K562 (cell line): ENCODE measurements around the gene SST. TPM values are rescaled to one million over a fixed set of nuclear protein-coding genes. Genes with fewer than 3 reads are reported as not detected.

Experiments
- ATAC-seq: fragments of 200-7000 bp; cut with Tn5 transposase; 3 replicates; pipeline ENCODE4 v1.9.1; 2020; ENCODE audit warnings: moderate library complexity
- BruUV-seq: library from RNA; stranded (reverse); fragments of 400-500 nt; replicated peaks from 2 replicates; lab custom pipeline; 2021; lab: Mats Ljungman, UMichigan
- CTCF ChIA-PET: fragments of 300-600 bp; formaldehyde crosslinking; extraction: SDS; loops from one replicate; lab custom pipeline; 2021; ENCODE audit warnings: low intra/inter-chr PET ratio; lab: Yijun Ruan, JAX
- POLR2A ChIA-PET: fragments of 300-600, 350-650 bp; sonication (Branson Sonifier 250); formaldehyde crosslinking; extraction: SDS; loops from one replicate; lab custom pipeline; 2021; ENCODE audit warnings: antibody characterized with exemption, inconsistent platforms; lab: Yijun Ruan, JAX
- DNase-seq, 4 experiments: peaks; one replicate each; pipeline versions ENCODE4 v3.0.0 to v3.0.0-alpha.2; 2011 to 2018; ENCODE audit warnings: low spot score in 3 of 4, mixed read lengths in 3 of 4; ENCODE audit errors: extremely low read depth in 1 of 4
- FAIRE-seq: peaks from 2 replicates; lab custom pipeline; 2011; peaks lifted over from hg19 to GRCh38; lab: Jason Lieb, UNC
- H2AFZ ChIP-seq: 2 replicates; pipeline ENCODE4 v1.6.0; 2011; ENCODE audit warnings: low read depth, low read length, control low read depth, inconsistent platforms
- H3K27ac ChIP-seq: fragments of 200-600 bp; 3 replicates; pipeline ENCODE4 v1.8.0; 2011; ENCODE audit warnings: low read depth, mild to moderate bottlenecking, control low read depth, inconsistent platforms, low read length, moderate library complexity, mixed read lengths; ENCODE audit errors: extremely low read depth
- H3K27me3 ChIP-seq, 2 experiments: fragments of 300-600 bp in 1 of 2; 2 replicates in 1 of 2; 3 replicates in 1 of 2; pipeline versions ENCODE4 v1.6.0 to v1.8.0; 2011; ENCODE audit warnings: inconsistent platforms in 2 of 2, low read length in 2 of 2, mild to moderate bottlenecking in 1 of 2, mixed read lengths in 1 of 2, moderate library complexity in 1 of 2; ENCODE audit not compliant: control insufficient read depth in 2 of 2, insufficient read depth in 2 of 2
- H3K36me3 ChIP-seq: fragments of 300-600 bp; 3 replicates; pipeline ENCODE4 v1.8.0; 2011; ENCODE audit warnings: mild to moderate bottlenecking, low read length, inconsistent platforms; ENCODE audit not compliant: control insufficient read depth, insufficient read depth
- H3K4me1 ChIP-seq, 2 experiments: fragments of 200-600 bp in 1 of 2; replicated peaks in 1 of 2; 2 replicates in 1 of 2; 3 replicates in 1 of 2; pipeline versions ENCODE4 v1.5.1 to v1.8.0; 2011; ENCODE audit warnings: inconsistent platforms in 2 of 2, low read length in 2 of 2, mild to moderate bottlenecking in 1 of 2, mixed read lengths in 1 of 2, moderate library complexity in 1 of 2; ENCODE audit not compliant: control insufficient read depth in 2 of 2, insufficient read depth in 2 of 2
- H3K4me2 ChIP-seq: 2 replicates; pipeline ENCODE4 v1.6.1; 2011; ENCODE audit warnings: low read length, control low read depth, inconsistent platforms, mixed read lengths; ENCODE audit not compliant: insufficient read depth
- H3K4me3 ChIP-seq: fragments of 200-600 bp; sonication (generic), shearing (Covaris generic); 2 replicates; pipeline ENCODE4 v1.5.1; 2016; ENCODE audit warnings: control low read depth, inconsistent platforms
- H3K79me2 ChIP-seq: fragments of 200-600 bp; 3 replicates; pipeline ENCODE4 v1.8.0; 2011; ENCODE audit warnings: low read length, inconsistent platforms; ENCODE audit not compliant: control insufficient read depth, insufficient read depth
- H3K9ac ChIP-seq, 2 experiments: 2 replicates each; pipeline versions ENCODE4 v1.6.0 to v1.6.1; 2011; ENCODE audit warnings: low read depth in 2 of 2, low read length in 2 of 2, control low read depth in 1 of 2, inconsistent platforms in 1 of 2, mild to moderate bottlenecking in 1 of 2, mixed read lengths in 1 of 2; ENCODE audit not compliant: insufficient read depth in 1 of 2
- H3K9me1 ChIP-seq: one replicate; pipeline ENCODE4 v1.6.0; 2011; ENCODE audit warnings: inconsistent platforms, mild to moderate bottlenecking, low read length, moderate library complexity; ENCODE audit not compliant: control insufficient read depth, insufficient read depth
- H3K9me3 ChIP-seq: replicated peaks from 2 replicates; pipeline ENCODE4 v1.5.1; 2011; ENCODE audit warnings: low read depth, low read length, inconsistent platforms; ENCODE audit not compliant: control insufficient read depth, insufficient read depth
- H4K20me1 ChIP-seq: replicated peaks from 2 replicates; pipeline ENCODE4 v1.6.1; 2011; ENCODE audit warnings: low read length, inconsistent platforms, mixed read lengths; ENCODE audit not compliant: control insufficient read depth, insufficient read depth
- IRF2 ChIP-seq: sonication (generic); formaldehyde crosslinking; IDR thresholded peaks from 2 replicates; pipeline ENCODE4 v1.8.1; 2022; ENCODE audit warnings: mild to moderate bottlenecking, missing genetic modification reagents
- NFIC ChIP-seq: fragments of 450-650 bp; IDR thresholded peaks from 2 replicates; pipeline ENCODE4 v1.6.1; 2017; ENCODE audit warnings: mild to moderate bottlenecking, inconsistent platforms
- NR3C1 ChIP-seq: sonication (generic); formaldehyde crosslinking; IDR thresholded peaks from 2 replicates; pipeline ENCODE4 v1.8.1; 2022; ENCODE audit warnings: missing genetic modification reagents
- NRF1 ChIP-seq, 2 experiments: fragments of 450-650 bp; IDR thresholded peaks in 1 of 2; conservative IDR thresholded peaks in 1 of 2; 2 replicates each; pipeline ENCODE4 v1.6.1; 2014; ENCODE audit warnings: mild to moderate bottlenecking in 2 of 2
- SUPT5H ChIP-seq: fragments of 450-650 bp; IDR thresholded peaks from 2 replicates; pipeline ENCODE4 v1.6.1; 2016
- XRCC3 ChIP-seq: fragments of 450-650 bp; IDR thresholded peaks from 2 replicates; pipeline ENCODE4 v1.6.1; 2017; ENCODE audit warnings: mild to moderate bottlenecking, moderate library complexity
- WGBS: fragments of 100-300 bp; shearing (Covaris generic); methylation state at CpG from one replicate; pipeline ENCODE4 v1.1.6; 2016; ENCODE audit warnings: low coverage, mixed read lengths; ENCODE audit not compliant: insufficient coverage; ENCODE audit errors: missing lambda C conversion rate; 5-methylcytosine and 5-hydroxymethylcytosine counted together
- in situ Hi-C: fragments of 300-500 bp; cut with MboI; formaldehyde crosslinking; loops from 4 replicates; pipeline ENCODE4 v1.15.0; 2018; ENCODE audit warnings: inconsistent platforms, mixed read lengths
- intact Hi-C: fragments of 100-400 bp; cut with micrococcal nuclease; formaldehyde crosslinking; loops from 2 replicates; pipeline ENCODE4 v1.14.2; 2022
- polyA plus RNA-seq, 8 experiments: library from polyadenylated mRNA; depleted of rRNA in 4 of 8; stranded (reverse) in 5 of 8; unstranded in 3 of 8; fragments of >200 nt; fragmentation: Nextera tagmentation in 2 of 8; fragmentation: Illumina TruSeq in 1 of 8; extraction: Ambion mirVana in 2 of 8; extraction: Trizol in 1 of 8; gene quantifications; 2 replicates each; pipeline versions ENCODE4 v1.2.1 to v1.2.3, GENCODE V29; 2011 to 2014; ENCODE audit warnings: inconsistent platforms in 1 of 8, missing spikeins in 1 of 8
- total RNA-seq, 7 experiments: library from RNA; depleted of rRNA in 6 of 7; stranded (reverse); fragments of >200 nt in 6 of 7; fragmentation: Illumina TruSeq in 2 of 7; extraction: Trizol in 2 of 7; gene quantifications; 2 replicates each; pipeline versions ENCODE4 v1.2.1 to v1.2.3, GENCODE V29; 2011 to 2021; ENCODE audit warnings: low replicate concordance in 1 of 7

SST gene
- total and polyA plus RNA-seq, 9 of the 15 experiments (the other 6 are each of a cell fraction or from before 2014, with no cell fraction given): not detected

DNA sequence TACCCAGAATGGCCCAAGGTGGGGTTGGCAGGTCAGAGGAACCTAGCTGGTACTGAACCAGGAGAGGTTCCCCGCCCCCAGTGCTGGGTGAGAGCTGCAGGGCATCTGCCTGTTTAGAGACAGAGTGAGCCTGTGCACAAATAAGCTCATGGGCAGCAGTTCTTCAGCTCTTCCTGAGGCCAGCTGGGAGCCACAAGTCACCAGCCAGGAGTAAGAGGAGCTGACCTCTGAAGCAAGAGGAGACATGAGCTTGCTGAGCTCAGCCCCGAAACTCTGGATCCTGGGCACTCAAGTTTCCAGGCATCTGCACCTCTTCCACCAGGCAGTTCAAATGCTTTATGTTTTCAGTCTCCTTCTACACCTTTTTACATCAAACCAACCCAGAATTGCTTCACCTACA lies 30.1 kb upstream of the SST start:
- H3K9me1 ChIP-seq: no peaks in the 10 kb centered on the region
- no TSS peak for BruUV-seq
- H3K79me2 ChIP-seq: no peaks in the 10 kb centered on the region
- in situ Hi-C loops (no loop called here), intact Hi-C loops (no loop called here)
- peaks cover 2 to 35% of the 10 kb centered on the region in 2 experiments; a peak in 3 of 5 replicates for H3K27me3 ChIP-seq
- peaks cover 0 to 8% of the 10 kb centered on the region in 2 experiments; a peak in 1 of 5 replicates for H3K4me1 ChIP-seq
- no peak overlapping the region for H3K4me2 ChIP-seq
- no peak for TF ChIP-seq NR3C1 (CRISPR knock-in tag)
- 0% methylated on average over 2 of the region's 2 CpGs for WGBS
- no peak overlapping the region for H3K27ac ChIP-seq
- ChIA-PET CTCF (no interaction called here), POLR2A (interaction anchor here (0.7 kb wide), 1 partner anchor 431 kb away, joined by 3 read pairs; no protein-coding TSS in a partner anchor)
- ATAC-seq (no peak), DNase-seq (no peak), FAIRE-seq (no peak)
- no peaks in the 10 kb centered on the region for H3K9me3 ChIP-seq
- no peak overlapping the region for H3K4me3 ChIP-seq
- H2AFZ ChIP-seq: no peak overlapping the region
- no peaks in the 10 kb centered on the region for H4K20me1 ChIP-seq
- H3K9ac ChIP-seq: no peak overlapping the region
- H3K36me3 ChIP-seq: no peaks in the 10 kb centered on the region

GRCh38 chr3:187698499-187699399 lies 28.6 kb upstream of the SST start:
- Histone ChIP-seq H3K4me2 (no peak overlapping the region), H3K27me3 (peaks cover 2 to 35% of the 10 kb centered on the region in 2 experiments; a peak in 3 of 5 replicates), H3K9me3 (no peaks in the 10 kb centered on the region), H3K79me2 (no peaks in the 10 kb centered on the region), H3K9ac (no peak overlapping the region), H3K27ac (no peak overlapping the region), H3K36me3 (no peaks in the 10 kb centered on the region), H3K9me1 (no peaks in the 10 kb centered on the region), H2AFZ (no peak overlapping the region), H3K4me3 (no peak overlapping the region), H3K4me1 (peaks cover 0 to 8% of the 10 kb centered on the region in 2 experiments; a peak in 1 of 5 replicates), H4K20me1 (no peaks in the 10 kb centered on the region)
- POLR2A ChIA-PET: no interaction called here
- BruUV-seq: no TSS peak
- 2% methylated on average over 28 of the region's 42 CpGs for WGBS
- DNase-seq (no peak), FAIRE-seq (no peak), ATAC-seq (peak; percentile 78)
- in situ Hi-C loops (no loop called here), intact Hi-C loops (no loop called here)
- CTCF ChIA-PET: no interaction called here
- TF ChIP-seq SUPT5H: no peak
- TF ChIP-seq IRF2 (CRISPR knock-in tag): no peak
- TF ChIP-seq XRCC3: no peak
- peak; percentile 27; the same call in 1 of the 2 replicates for TF ChIP-seq NFIC
- peak; percentile 91 to 92 for TF ChIP-seq NRF1 (conservative IDR thresholded peaks at IDR 0.05 in 1 of 2, IDR thresholded peaks at IDR 0.05 in 1 of 2)
